Measurements from ENCODE around the gene HSD11B2.

The HSD11B2 gene

DNA sequence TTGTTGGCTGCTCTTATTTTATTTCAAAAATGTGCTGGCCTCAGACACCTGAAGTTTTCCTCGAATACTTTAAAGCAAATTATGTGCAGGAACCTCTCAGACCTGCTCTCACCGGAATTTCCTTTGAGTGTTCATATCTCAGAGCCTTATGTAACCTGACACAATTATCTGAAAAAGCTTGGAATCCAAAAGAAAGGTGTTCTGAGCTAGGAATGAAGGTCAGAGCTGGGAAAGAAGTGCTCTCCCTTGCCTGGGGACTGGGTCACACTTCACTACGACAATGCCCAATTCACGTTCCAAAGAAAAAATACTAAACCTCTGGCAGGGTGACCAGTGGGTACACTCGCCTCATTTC, 6.7 kb upstream of the HSD11B2 start:
- H3K4me3 ChIP-seq (replicated peaks in 1 of 2; ENCODE audit: low read depth in 2 of 2, low read length in 2 of 2), result no peak overlapping the region
- no peak for DNase-seq (ENCODE audit: low read depth in 2 of 2)
- TF ChIP-seq, protein P1, sequence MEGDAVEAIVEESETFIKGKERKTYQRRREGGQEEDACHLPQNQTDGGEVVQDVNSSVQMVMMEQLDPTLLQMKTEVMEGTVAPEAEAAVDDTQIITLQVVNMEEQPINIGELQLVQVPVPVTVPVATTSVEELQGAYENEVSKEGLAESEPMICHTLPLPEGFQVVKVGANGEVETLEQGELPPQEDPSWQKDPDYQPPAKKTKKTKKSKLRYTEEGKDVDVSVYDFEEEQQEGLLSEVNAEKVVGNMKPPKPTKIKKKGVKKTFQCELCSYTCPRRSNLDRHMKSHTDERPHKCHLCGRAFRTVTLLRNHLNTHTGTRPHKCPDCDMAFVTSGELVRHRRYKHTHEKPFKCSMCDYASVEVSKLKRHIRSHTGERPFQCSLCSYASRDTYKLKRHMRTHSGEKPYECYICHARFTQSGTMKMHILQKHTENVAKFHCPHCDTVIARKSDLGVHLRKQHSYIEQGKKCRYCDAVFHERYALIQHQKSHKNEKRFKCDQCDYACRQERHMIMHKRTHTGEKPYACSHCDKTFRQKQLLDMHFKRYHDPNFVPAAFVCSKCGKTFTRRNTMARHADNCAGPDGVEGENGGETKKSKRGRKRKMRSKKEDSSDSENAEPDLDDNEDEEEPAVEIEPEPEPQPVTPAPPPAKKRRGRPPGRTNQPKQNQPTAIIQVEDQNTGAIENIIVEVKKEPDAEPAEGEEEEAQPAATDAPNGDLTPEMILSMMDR (IDR thresholded peaks at IDR 0.05; ENCODE audit: low read depth, low read length), result no peak

DNA sequence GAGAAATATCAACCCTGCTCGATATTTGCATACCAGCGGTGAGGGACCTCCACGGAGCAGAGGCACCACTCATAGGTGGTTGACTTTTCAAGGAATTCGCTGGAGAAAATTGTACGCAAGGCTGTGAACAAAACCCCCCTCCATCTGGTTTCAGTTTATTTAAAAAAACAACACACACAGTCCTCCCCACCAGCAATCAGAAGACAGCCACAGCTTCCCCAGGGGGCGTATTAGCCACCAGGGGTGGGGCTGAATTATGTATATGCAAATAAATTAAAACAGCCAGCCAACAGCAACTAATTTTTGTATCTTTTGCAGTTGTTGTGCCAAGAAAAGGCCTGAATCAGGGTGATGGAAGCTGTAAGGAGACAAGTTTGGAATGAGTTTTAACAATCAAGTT, 5.9 kb upstream of the HSD11B2 start:
- no peak overlapping the region for H3K4me3 ChIP-seq (replicated peaks in 1 of 2; ENCODE audit: low read depth in 2 of 2, low read length in 2 of 2)
- DNase-seq (ENCODE audit: low read depth in 2 of 2), result no peak
- TF ChIP-seq, protein P1 (IDR thresholded peaks at IDR 0.05; ENCODE audit: low read depth, low read length), result no peak

DNA sequence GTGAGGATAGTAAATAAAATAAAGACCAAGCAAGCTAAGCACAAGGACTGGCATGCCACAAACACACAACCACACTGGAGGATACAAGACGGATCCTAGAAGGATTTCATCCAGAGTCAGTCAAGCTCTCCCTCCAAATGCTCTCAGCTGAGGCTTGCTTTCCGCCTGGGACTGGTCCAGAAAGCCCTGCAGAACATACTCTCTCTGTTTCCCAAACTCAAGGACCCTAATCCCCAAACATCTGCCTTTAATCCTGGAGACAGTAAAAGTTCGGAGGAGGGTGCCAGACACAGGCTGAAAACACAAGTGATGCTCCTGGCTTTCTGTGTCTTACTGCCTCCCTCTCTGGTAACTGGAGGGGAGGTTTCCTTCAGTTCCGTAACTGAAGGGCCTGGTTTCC, 5.3 kb upstream of the HSD11B2 start:
- TF ChIP-seq, protein P1 (IDR thresholded peaks at IDR 0.05; ENCODE audit: low read depth, low read length), result no peak
- DNase-seq (ENCODE audit: low read depth in 2 of 2), result no peak
- no peak overlapping the region for H3K4me3 ChIP-seq (replicated peaks in 1 of 2; ENCODE audit: low read depth in 2 of 2, low read length in 2 of 2)

DNA sequence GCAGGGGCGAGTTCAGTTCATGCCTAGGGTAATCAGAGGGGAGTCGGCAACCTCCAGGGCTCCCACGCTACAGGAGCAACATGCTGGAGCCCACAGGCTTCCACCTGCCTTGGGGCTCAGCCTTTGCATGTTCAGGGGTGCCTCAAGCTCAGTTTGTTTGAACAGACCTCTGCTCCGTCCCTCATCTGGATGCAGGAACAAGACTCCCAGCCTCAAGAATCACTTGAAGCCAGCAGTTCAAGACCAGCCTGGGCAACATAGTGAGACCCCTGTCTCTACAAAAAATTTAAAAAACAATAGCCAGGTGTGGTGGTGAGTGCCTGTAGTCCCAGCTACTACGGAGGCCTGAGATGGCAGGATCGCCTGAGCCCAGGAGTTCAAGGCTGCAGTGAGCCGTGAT, 4.9 kb upstream of the HSD11B2 start:
- TF ChIP-seq, protein P1 (IDR thresholded peaks at IDR 0.05; ENCODE audit: low read depth, low read length), result no peak
- H3K4me3 ChIP-seq (replicated peaks in 1 of 2; ENCODE audit: low read depth in 2 of 2, low read length in 2 of 2), result no peak overlapping the region
- DNase-seq (ENCODE audit: low read depth in 2 of 2), result no peak

DNA sequence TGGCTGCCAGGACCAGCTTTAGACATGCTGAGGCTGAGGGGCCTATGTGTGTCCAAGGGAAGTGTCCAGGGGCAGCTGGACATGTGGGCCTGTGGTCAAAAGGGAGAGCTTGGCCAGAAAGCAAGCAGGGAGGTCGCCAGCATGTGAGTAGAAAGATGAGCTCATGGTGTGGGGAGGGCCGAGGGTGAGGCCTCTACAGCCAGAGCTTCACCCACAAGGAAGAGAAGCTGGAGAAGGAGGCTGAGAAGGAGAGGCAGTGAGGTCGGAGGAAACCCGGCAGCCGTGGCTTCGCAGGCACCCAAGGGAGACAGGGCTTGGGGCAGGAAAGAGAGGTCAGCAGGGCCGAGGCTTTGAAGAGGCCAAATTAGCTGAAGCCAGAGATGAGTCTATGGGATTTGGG, 4.0 kb upstream of the HSD11B2 start:
- no peak overlapping the region for H3K4me3 ChIP-seq (replicated peaks in 1 of 2; ENCODE audit: low read depth in 2 of 2, low read length in 2 of 2)
- TF ChIP-seq, protein P1 (IDR thresholded peaks at IDR 0.05; ENCODE audit: low read depth, low read length), result no peak

DNA sequence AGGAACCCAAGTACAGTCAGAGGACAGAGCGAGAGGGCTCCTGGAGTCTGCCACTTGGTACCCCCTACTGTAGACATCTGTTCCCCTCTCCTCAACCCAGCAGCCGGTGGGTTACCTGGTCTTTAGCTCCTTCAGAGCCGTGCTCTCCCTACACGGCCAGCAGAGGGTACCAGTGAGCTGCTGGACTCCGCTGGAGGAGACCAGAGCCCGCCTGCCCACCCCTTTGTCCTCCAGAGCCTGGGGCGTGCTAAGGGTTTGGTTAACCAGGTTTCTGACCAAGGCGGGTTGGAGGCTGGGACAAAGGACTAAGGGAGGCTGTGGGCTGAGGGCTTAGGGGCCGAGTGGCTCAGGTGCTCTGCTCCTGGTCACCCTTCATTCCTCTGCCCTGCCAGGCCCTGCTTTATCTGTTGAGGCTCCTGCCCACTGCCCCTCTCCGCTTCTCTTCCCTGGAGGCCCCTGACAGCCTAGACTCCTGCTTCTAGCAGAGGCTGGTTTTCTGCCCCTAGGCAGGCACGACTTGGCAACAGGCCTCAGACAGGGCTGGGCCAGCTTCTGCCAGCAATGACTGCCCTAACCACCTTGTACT, 2.7 kb upstream of the HSD11B2 start:
- TF ChIP-seq, protein P1 (IDR thresholded peaks at IDR 0.05; ENCODE audit: low read depth, low read length), result peak; percentile 93
- no peak overlapping the region for H3K4me3 ChIP-seq (replicated peaks in 1 of 2; ENCODE audit: low read depth in 2 of 2, low read length in 2 of 2)
- DNase-seq (ENCODE audit: low read depth in 2 of 2), result peak; percentile 57 to 75

More for the DNA sequence above, 4.0 kb upstream of the HSD11B2 start:
- DNase-seq (ENCODE audit: low read depth in 2 of 2), result no peak

Data from cardiac fibroblast (primary cell).